AG10803 (cell line): Measurements from ENCODE around the gene CFAP74.

ENCODE experiments used
- DNase-seq: peaks from one replicate; pipeline ENCODE4 v3.0.0; 2010; ENCODE audit warnings: low read depth
- H3K4me3 ChIP-seq: 2 replicates; pipeline ENCODE4 v1.5.1; 2011; ENCODE audit warnings: mild to moderate bottlenecking, low read length, control low read depth
- TF ChIP-seq, protein P1 (sequence below): conservative IDR thresholded peaks from 2 replicates; pipeline ENCODE4 v1.5.1; 2011; ENCODE audit warnings: mild to moderate bottlenecking, low read length, control low read depth, inconsistent platforms

Gene CFAP74

DNA sequence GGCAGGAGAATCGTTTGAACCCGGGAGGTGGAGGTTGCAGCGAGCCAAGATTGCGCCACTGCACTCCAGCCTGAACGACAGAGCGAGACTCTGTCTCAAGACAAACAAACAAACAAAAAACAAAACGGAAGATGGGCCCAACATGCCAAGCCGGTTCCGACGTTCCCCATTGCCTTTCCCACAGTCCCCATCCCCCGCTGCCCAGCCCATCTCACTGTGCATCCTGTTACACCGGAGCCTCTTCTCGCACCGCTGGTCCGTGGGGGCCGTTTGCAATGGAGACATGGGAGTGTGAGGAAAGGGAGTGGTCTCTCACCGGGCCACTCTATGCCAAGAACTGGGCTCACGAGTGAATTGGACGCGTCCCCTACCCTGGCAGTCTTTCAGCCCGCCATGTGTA lies 1.3 kb upstream of the CFAP74 start:
- no peak overlapping the region for H3K4me3 ChIP-seq
- no peak for DNase-seq
- TF ChIP-seq, protein P1, sequence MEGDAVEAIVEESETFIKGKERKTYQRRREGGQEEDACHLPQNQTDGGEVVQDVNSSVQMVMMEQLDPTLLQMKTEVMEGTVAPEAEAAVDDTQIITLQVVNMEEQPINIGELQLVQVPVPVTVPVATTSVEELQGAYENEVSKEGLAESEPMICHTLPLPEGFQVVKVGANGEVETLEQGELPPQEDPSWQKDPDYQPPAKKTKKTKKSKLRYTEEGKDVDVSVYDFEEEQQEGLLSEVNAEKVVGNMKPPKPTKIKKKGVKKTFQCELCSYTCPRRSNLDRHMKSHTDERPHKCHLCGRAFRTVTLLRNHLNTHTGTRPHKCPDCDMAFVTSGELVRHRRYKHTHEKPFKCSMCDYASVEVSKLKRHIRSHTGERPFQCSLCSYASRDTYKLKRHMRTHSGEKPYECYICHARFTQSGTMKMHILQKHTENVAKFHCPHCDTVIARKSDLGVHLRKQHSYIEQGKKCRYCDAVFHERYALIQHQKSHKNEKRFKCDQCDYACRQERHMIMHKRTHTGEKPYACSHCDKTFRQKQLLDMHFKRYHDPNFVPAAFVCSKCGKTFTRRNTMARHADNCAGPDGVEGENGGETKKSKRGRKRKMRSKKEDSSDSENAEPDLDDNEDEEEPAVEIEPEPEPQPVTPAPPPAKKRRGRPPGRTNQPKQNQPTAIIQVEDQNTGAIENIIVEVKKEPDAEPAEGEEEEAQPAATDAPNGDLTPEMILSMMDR, result no peak

DNA sequence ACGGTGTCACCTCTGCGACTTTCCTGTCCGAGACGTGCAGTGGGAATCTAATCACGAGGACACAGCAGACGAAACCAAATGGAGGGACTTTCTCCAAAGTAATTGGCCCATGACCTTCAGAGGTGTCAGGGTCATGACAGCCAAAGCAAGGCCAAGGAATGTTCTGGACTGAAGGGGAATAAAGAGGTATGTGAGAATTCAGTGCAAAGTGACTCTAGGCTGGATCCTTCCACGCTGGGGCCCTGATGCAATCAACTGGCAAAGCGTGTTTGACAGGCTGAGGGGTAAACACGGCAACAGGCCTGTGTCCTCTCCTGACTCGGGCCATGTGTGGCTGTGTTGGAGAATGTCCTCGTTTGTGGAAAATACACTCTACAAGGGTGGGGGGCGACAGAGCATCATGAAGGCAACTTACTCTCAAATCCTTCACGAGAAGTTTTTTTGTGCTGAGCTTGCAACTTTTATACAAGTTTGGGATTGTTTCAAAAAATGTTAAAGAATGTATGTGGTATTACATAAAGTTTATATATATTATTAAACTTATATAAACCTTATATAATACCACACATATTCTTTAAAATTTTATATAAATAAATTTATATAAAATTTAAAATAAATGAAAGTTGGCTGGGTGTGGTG lies 1.7 kb downstream of the CFAP74 start:
- TF ChIP-seq, protein P1, result no peak
- no peak for DNase-seq

DNA sequence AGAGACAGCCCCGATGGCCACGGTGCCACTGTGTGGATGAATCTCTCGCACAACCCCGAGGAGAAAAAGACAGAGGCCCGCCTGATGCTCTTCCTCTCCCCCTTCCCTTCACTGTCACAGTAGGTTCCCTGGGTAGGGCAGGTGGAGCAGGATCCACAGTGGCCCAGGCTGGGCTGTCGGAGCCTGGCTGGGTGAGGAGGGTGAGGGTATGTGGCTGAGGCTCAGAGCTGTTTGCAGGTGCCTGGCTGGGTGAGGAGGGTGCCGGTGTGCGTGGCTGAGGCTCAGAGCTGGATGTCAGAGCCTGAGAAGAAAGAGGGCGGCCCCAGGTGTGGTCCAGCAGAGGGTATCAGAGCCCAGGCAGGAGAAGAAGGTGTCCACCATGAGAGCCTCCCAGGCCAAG lies 2.7 kb downstream of the CFAP74 start:
- DNase-seq, result no peak
- H3K4me3 ChIP-seq, result no peak overlapping the region
- TF ChIP-seq, protein P1, result no peak

More for the DNA sequence above, 1.7 kb downstream of the CFAP74 start:
- H3K4me3 ChIP-seq, result no peak overlapping the region

DNA sequence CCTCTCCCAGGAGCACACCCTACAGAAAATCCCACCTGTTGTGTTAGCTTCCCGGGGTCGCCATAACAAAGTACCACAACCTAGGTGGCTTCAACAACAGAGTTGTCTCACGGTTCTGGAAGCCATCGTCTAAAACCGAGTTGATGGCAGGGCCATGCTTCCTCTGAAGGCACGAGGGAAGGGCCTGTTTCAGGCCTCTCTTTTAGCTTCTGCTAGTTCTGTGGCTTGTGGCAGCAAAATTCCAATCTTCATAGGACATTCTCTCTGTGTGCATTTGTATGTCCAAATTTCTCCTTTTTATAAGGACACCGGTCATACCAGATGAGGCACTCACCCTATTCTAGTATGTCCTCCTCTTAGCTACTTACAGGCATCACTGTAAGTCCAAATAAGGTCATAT lies 3.2 kb downstream of the CFAP74 start:
- TF ChIP-seq, protein P1, result no peak
- no peak overlapping the region for H3K4me3 ChIP-seq
- no peak for DNase-seq

DNA sequence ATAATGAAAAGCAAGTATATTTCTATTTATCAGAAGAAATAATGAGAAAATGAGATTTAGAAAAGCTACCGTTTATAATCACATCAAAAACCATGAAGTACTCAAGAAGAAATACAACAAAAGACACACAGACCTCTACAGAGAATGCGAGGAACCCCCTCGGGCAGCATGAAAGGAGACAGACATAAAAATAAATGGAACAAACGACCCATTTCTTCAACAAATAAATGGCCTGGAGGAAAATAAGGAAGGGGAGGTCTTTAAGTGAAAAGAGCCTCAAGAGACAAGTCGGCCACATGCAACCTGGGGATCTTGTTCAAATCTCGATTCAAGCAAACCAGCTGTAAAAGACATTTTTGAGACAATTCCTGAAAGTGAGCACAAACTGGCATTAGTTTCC lies 6.0 kb downstream of the CFAP74 start:
- H3K4me3 ChIP-seq, result no peak overlapping the region
- no peak for DNase-seq
- TF ChIP-seq, protein P1, result no peak

DNA sequence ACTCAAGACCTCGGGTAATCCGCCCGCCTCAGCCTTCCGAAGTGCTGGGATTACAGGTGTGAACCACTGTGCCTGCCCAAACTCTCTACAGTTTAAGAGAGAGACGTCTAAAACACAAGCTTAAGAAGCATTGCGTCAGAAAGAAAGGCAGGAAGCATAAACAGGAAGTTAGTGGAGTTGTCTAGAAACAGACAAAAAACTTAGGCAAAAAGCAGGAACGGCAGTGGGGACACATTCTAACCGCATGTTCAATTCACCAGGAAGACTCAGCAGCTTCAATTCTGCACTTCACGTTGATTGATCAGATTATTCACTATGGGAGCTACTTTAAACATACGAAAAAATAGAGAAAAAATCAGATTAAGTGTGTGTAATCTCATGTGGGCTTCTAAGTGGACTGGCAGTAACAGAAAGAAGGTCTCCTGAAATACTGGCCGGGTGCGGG lies 7.4 kb downstream of the CFAP74 start:
- TF ChIP-seq, protein P1, result no peak
- peak; percentile 5 for DNase-seq
- H3K4me3 ChIP-seq, result no peak overlapping the region

DNA sequence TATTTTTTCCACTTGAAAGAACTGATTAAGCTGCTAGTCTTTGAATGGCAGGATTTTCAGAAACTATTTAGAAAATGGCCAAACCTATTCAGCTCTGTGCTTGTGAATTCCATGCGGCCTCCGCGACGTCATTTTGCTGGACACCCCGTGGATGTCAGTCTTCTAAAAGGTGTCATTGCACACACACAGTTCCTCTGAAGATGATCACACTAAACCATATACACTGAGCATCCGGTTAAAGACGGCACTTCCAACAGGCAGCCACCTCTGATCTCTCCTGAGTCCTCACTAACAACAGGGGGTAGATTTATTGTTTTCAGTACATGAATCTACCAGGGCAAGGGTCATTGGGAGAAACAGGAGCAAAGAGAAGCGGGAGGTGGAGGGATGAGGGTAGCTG lies 9.1 kb downstream of the CFAP74 start:
- DNase-seq, result no peak
- TF ChIP-seq, protein P1, result no peak
- no peak overlapping the region for H3K4me3 ChIP-seq
